Measurements from ENCODE around the gene CNTNAP4. TPM values are rescaled to one million over a fixed set of nuclear protein-coding genes. Genes with fewer than 3 reads are reported as not detected.

The CNTNAP4 gene
- total RNA-seq, 4 donors from 2014 or later = 0.51 to 1.5 (median 0.82) TPM; not detected in 1

DNA sequence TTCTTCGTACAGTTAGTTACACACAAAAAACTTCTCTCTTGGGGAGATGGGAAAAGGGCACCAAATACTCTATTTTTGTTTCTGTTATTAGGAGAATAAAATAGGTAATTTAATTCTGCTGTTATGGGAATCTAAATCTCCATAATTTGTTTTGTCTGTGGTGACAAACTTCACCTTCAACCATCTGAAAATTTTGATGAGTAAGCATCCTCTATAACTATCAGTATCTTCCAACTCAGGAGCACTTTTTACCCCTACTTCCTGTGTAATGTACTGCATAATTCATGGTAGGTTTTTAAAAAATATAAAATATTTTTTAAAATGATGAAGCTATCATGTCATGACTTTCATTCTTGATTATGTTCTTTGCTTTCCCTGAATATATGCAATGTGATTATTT, 33.6 kb upstream of the CNTNAP4 start:
- TF ChIP-seq, protein P1, sequence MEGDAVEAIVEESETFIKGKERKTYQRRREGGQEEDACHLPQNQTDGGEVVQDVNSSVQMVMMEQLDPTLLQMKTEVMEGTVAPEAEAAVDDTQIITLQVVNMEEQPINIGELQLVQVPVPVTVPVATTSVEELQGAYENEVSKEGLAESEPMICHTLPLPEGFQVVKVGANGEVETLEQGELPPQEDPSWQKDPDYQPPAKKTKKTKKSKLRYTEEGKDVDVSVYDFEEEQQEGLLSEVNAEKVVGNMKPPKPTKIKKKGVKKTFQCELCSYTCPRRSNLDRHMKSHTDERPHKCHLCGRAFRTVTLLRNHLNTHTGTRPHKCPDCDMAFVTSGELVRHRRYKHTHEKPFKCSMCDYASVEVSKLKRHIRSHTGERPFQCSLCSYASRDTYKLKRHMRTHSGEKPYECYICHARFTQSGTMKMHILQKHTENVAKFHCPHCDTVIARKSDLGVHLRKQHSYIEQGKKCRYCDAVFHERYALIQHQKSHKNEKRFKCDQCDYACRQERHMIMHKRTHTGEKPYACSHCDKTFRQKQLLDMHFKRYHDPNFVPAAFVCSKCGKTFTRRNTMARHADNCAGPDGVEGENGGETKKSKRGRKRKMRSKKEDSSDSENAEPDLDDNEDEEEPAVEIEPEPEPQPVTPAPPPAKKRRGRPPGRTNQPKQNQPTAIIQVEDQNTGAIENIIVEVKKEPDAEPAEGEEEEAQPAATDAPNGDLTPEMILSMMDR (IDR thresholded peaks at IDR 0.05; ENCODE audit: low read depth) = no peak

DNA sequence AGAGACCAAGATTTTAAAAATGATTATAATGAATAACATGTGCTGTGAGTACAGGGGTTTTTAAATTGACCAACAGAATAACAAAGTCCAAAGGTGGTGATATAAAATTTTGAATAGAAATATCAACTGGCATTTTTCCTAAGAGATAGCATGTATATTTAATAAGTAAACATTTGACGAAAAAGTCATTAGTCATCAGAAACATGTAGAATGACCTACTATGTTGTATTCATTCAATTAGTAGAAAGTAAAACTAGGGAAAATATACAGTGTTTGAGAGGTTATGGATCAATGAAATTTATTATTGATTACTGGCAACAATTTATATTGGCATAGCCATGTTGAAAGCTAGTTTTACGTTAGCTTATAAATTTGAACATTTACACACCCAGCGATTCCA, 30.6 kb upstream of the CNTNAP4 start:
- TF ChIP-seq, protein P1 (IDR thresholded peaks at IDR 0.05; ENCODE audit: low read depth) = no peak

DNA sequence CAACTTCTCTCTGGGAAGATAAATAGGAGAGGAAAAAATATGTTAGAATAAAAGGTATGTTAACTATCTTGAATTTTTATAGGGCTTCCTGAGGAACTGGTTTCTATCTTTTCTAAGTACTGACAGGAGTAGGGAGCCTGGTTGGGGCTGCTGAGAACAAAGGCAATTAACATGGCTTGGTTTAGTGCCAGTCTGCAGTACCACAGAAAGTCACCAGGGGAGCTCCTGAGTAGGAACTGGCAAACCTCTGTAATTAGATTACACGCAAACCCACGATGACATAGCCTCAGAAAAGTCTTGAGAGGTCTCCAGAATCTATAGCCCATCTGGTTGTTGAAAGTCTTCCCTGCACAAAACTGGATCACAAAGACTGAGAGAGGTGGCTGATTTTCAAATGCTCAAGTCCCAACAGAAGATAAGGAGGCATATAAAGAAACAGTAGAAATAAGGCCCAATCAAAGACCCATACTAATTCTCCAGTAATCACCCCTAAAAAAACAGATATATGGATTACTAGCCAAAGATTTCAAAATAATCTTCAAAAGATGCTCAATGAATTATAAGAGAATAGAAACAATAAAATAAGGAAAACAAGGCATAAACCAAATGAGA, 11.7 kb upstream of the CNTNAP4 start:
- TF ChIP-seq, protein P1 (IDR thresholded peaks at IDR 0.05; ENCODE audit: low read depth) = no peak

DNA sequence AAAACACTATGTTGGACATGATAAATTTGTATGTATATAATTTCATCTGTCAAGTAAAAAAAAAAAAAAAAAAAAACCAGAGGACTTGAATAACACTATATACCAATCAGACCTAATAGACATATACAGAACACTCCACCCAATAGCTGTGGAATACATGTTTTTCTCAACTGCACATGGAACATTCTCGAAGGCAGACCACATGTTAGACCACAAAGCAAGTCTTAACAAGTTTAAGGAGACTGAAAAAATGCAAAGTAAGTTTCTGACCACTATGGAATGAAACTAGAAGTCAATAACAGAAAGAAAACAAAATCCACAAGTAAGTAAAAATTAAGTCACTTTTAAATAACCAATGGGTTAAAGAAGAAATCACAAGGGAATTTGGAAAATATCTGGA, 8.4 kb upstream of the CNTNAP4 start:
- TF ChIP-seq, protein P1 (IDR thresholded peaks at IDR 0.05; ENCODE audit: low read depth) = no peak

DNA sequence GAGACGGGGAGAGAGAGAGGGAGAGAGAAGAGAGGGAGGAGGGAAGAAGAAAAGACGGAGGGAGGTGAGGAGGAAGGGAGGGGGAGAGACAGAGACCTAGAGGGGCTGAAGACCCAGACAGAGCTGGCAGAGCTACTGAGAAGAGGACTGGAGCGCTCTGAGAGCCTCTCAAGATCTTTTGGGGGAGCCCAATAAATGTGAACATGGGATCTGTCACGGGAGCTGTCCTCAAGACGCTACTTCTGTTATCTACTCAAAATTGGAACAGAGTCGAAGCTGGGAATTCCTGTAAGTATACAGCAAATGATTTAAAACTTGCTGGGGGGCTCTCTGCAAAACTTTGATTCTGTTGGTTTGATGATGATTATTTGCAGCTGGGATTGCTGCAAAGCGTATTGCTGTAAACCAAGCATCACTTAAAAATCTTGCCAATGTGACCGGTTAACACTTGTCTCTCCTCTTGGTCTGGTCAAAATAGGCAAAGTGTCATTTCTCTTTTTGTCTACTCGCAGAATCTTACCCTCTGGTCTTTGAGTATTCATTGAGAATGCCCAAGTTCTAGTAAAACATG, 344 bp downstream of the CNTNAP4 start:
- TF ChIP-seq, protein P1 (IDR thresholded peaks at IDR 0.05; ENCODE audit: low read depth) = no peak

DNA sequence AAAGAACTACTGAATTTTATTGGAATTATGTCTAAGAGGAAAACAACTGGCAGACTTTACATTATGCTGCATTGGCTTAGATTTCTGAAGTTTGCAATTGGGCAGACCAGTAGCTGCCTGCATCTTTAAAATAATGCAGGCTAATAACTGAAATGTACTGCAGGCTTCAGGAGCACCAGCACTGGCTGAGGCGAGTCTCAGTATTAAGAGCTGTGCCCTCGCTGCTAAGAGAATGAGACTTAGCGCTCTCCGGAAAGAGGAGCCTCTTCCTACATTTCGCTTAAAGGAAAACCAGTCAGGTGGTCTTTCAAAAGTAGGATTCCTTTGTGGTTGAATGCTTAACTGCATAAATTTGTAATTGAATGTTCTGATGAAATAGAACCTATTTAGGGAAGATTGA, 885 bp downstream of the CNTNAP4 start:
- TF ChIP-seq, protein P1 (IDR thresholded peaks at IDR 0.05; ENCODE audit: low read depth) = no peak

DNA sequence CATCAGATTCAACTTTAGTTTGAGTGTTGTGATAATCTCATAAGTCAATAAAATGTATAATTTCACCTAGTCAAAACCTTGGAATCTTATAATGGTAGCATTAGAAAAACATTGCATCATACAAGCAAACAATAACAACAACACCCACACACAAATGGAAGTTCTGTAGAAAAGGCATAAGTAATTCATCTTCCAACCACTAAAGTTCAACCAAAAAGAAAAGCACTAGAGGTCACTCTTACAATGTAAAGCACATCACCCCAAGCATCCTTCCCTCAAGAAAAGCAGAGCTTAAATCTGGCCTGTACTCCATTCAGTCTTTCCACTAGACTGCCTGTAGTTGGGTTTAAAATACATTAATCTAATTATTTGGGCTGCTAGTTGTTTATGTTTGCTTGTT, 1.8 kb downstream of the CNTNAP4 start:
- TF ChIP-seq, protein P1 (IDR thresholded peaks at IDR 0.05; ENCODE audit: low read depth) = no peak
